Smooth muscle cell (in vitro differentiated cells): ENCODE measurements around the gene ZNF57. TPM values are rescaled to one million over a fixed set of nuclear protein-coding genes. Genes with fewer than 3 reads are reported as not detected.
"Not testable (repeated sequence)": the region's sequence is repeated elsewhere in the genome, so short reads cannot be mapped to it uniquely, and the experiment has no call there.

Experiments used
- DNase-seq: peaks from one replicate; lab custom pipeline; 2025; ENCODE audit not compliant: unreplicated experiment; lab: John Stamatoyannopoulos, UW
- H2AFZ ChIP-seq: fragments of 200-600 bp; sonication (generic); 2 replicates; pipeline ENCODE4 v1.6.0; 2016; ENCODE audit warnings: antibody characterized with exemption, low read depth, mild to moderate bottlenecking
- H3F3A ChIP-seq: fragments of 200-600 bp; sonication (generic); 2 replicates; pipeline ENCODE4 v1.6.0; 2017; ENCODE audit warnings: antibody characterized with exemption, low read depth
- H3K27ac ChIP-seq: fragments of 200-600 bp; sonication (generic); 2 replicates; pipeline ENCODE4 v1.5.1; 2016; ENCODE audit warnings: low read depth, mild to moderate bottlenecking
- H3K27me3 ChIP-seq: fragments of 200-600 bp; sonication (generic); 2 replicates; pipeline ENCODE4 v1.6.1; 2016; ENCODE audit warnings: low read depth, mild to moderate bottlenecking
- H3K36me3 ChIP-seq: fragments of 200-600 bp; sonication (generic); 2 replicates; pipeline ENCODE4 v1.5.1; 2016; ENCODE audit warnings: low read depth
- H3K4me1 ChIP-seq: fragments of 200-600 bp; sonication (generic); 2 replicates; pipeline ENCODE4 v1.5.1; 2016; ENCODE audit warnings: low read depth
- H3K4me2 ChIP-seq: fragments of 200-600 bp; sonication (generic); 2 replicates; pipeline ENCODE4 v1.6.0; 2016; ENCODE audit warnings: mild to moderate bottlenecking
- H3K4me3 ChIP-seq: fragments of 200-600 bp; sonication (generic); 2 replicates; pipeline ENCODE4 v1.5.1; 2016; ENCODE audit warnings: mild to moderate bottlenecking
- H3K79me2 ChIP-seq: fragments of 200-600 bp; sonication (generic); 2 replicates; pipeline ENCODE4 v1.6.0; 2016; ENCODE audit warnings: low read depth, mild to moderate bottlenecking
- H3K9ac ChIP-seq: fragments of 200-600 bp; sonication (generic); 2 replicates; pipeline ENCODE4 v1.6.0; 2016; ENCODE audit warnings: low read depth
- H3K9me3 ChIP-seq: fragments of 200-600 bp; sonication (generic); replicated peaks from 2 replicates; pipeline ENCODE4 v1.5.1; 2016; ENCODE audit warnings: low read depth
- H4K20me1 ChIP-seq: fragments of 200-600 bp; sonication (generic); 2 replicates; pipeline ENCODE4 v1.6.0; 2016; ENCODE audit warnings: low read depth
- WGBS: methylation state at CpG from one replicate; pipeline ENCODE4 v1.1.7; 2016; ENCODE audit warnings: low lambda C conversion rate; 5-methylcytosine and 5-hydroxymethylcytosine counted together
- polyA plus RNA-seq: library from polyadenylated mRNA; unstranded; fragments of >200 nt; fragmentation: Nextera tagmentation; extraction: Ambion mirVana; gene quantifications from 2 replicates; pipeline ENCODE4 v1.2.1, GENCODE V29; 2016
- total RNA-seq: library from RNA; depleted of rRNA; stranded (reverse); fragments of >200 nt; gene quantifications from 2 replicates; pipeline ENCODE4 v1.2.3, GENCODE V29; 2014
- TF ChIP-seq, protein P1 (sequence below): fragments of 200-600 bp; sonication (generic); IDR thresholded peaks from 2 replicates; pipeline ENCODE4 v1.5.1; 2017; ENCODE audit warnings: borderline replicate concordance, mild to moderate bottlenecking, antibody characterized with exemption; ENCODE audit not compliant: insufficient read depth, poor library complexity, severe bottlenecking

The ZNF57 gene
- total and polyA plus RNA-seq, 2 experiments from 2014 or later = 0.40 to 1.2 TPM

DNA sequence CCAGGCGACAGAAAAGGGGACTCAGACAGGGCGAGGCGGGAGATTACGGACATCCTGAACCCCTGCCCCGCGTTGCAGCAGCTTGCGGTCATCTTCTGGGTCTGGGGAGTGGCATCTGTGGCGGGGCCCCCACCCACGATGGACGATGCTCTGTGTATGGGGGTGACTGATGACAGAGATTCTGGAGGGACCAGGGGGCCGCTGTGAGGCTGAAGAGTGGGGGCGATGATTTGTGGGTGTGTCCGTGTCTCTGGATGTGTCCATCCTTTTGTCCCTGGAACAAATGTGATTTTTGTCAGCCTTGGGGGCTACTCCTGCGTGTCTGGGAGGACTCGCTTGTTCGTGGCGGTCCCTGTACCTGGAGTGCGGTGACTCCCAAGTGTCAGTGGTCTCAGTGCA lies 26.3 kb downstream of the ZNF57 start:
- TF ChIP-seq, protein P1, sequence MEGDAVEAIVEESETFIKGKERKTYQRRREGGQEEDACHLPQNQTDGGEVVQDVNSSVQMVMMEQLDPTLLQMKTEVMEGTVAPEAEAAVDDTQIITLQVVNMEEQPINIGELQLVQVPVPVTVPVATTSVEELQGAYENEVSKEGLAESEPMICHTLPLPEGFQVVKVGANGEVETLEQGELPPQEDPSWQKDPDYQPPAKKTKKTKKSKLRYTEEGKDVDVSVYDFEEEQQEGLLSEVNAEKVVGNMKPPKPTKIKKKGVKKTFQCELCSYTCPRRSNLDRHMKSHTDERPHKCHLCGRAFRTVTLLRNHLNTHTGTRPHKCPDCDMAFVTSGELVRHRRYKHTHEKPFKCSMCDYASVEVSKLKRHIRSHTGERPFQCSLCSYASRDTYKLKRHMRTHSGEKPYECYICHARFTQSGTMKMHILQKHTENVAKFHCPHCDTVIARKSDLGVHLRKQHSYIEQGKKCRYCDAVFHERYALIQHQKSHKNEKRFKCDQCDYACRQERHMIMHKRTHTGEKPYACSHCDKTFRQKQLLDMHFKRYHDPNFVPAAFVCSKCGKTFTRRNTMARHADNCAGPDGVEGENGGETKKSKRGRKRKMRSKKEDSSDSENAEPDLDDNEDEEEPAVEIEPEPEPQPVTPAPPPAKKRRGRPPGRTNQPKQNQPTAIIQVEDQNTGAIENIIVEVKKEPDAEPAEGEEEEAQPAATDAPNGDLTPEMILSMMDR = no peak

GRCh38 chr19:2933490-2933910 lies 32.8 kb downstream of the ZNF57 start:
- DNase-seq = no peak
- Histone ChIP-seq H3F3A (no peaks in the 10 kb centered on the region), H3K79me2 (no peaks in the 10 kb centered on the region), H4K20me1 (no peaks in the 10 kb centered on the region), H3K4me2 (no peak overlapping the region), H3K4me3 (no peak overlapping the region), H3K36me3 (peaks cover 36% of the 10 kb centered on the region), H3K27me3 (no peaks in the 10 kb centered on the region), H3K27ac (no peak overlapping the region), H3K9ac (no peak overlapping the region), H3K9me3 (peaks cover 27% of the 10 kb centered on the region), H2AFZ (no peak overlapping the region), H3K4me1 (no peaks in the 10 kb centered on the region)
- TF ChIP-seq, protein P1 = no peak
- WGBS = 96% methylated on average over 18 of the region's 18 CpGs

More for the DNA sequence above, 26.3 kb downstream of the ZNF57 start:
- 98% methylated on average over 18 of the region's 18 CpGs for WGBS
- H3K79me2 ChIP-seq = no peaks in the 10 kb centered on the region
- no peaks in the 10 kb centered on the region for H3K4me1 ChIP-seq
- no peak overlapping the region for H3K4me3 ChIP-seq
- no peaks in the 10 kb centered on the region for H3K27me3 ChIP-seq
- H3K9me3 ChIP-seq = no peaks in the 10 kb centered on the region
- H3K4me2 ChIP-seq = no peak overlapping the region
- H2AFZ ChIP-seq = no peak overlapping the region
- no peaks in the 10 kb centered on the region for H4K20me1 ChIP-seq
- H3K36me3 ChIP-seq = peaks cover 4% of the 10 kb centered on the region
- no peak for DNase-seq
- no peak overlapping the region for H3K9ac ChIP-seq
- no peak overlapping the region for H3K27ac ChIP-seq
- no peaks in the 10 kb centered on the region for H3F3A ChIP-seq

DNA sequence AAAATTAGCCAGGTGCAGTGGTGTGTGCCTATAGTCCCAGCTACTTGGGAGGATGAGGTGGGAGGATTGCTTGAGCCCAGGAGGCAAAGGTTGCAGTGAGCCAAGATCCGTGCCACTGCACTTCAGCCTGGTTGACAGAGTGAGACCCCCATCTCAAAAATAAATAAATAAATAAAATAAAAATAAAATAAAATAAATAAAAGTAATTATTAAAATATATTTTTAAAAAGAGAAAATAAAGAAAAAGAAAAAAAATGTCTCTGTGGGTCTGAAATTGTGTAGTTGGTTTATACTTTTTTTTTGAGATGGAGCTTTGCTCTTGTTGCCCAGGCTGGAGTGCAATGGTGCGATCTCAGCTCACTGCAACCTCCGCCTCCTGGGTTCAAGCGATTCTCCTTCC lies 35.1 kb downstream of the ZNF57 start:
- H3K9ac ChIP-seq, H3K4me2 ChIP-seq, H3K4me3 ChIP-seq, H3K27me3 ChIP-seq, H4K20me1 ChIP-seq, H2AFZ ChIP-seq, H3K4me1 ChIP-seq, H3F3A ChIP-seq, H3K27ac ChIP-seq, DNase-seq, H3K79me2 ChIP-seq: not testable (repeated sequence)
- H3K9me3 ChIP-seq = peaks cover 27% of the 10 kb centered on the region
- WGBS = 97% methylated on average over 4 of the region's 4 CpGs
- peaks cover 41% of the 10 kb centered on the region for H3K36me3 ChIP-seq

DNA sequence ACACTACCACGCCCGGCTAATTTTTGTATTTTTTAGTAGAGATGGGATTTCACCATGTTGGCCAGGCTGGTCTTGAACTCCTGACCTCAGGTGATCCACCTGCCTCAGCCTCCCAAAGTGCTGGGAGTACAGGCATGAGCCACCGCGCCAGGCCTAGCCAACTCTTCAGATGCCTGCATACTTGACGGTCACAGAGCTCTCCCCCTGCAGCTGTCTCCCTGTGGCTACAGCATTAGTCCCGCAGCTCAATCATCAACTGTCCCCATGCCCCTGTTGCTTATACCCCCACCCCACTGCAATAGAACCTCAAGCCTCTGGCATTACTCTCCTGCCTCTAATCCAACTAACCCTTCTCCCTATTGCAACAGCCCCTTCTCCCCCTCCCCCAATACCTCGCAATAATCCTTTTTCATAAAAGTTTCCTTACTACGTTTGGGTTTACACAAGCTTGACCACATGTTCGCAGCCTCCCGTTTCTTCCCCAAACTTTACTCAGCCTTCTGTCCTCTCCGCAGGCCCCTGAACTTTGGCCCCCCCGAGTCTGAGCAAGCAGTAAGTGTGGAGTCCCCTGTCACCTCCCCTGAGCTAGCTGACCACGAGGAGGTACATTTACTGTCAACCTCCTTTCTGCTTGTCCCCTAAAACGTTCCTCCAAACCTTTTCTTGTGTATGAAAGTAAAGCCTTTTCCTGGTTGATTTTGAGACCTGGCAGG lies 42.4 kb downstream of the ZNF57 start:
- Histone ChIP-seq H2AFZ (no peak overlapping the region), H4K20me1 (no peaks in the 10 kb centered on the region), H3K9me3 (no peaks in the 10 kb centered on the region), H3K27ac (no peak overlapping the region), H3K4me2 (no peak overlapping the region), H3K27me3 (no peaks in the 10 kb centered on the region), H3K4me1 (peaks cover 3% of the 10 kb centered on the region), H3K4me3 (no peak overlapping the region), H3K36me3 (peaks cover 5% of the 10 kb centered on the region), H3K9ac (no peak overlapping the region), H3K79me2 (peaks cover 7% of the 10 kb centered on the region), H3F3A (no peaks in the 10 kb centered on the region)
- 92% methylated on average over 14 of the region's 14 CpGs for WGBS
- TF ChIP-seq, protein P1 = no peak
- DNase-seq = no peak
